Brain pericyte (primary cell): ENCODE results near the gene CT47C1.

Experiments
- DNase-seq: peaks from one replicate; pipeline ENCODE4 v3.0.0-alpha.2; 2012; ENCODE audit warnings: low read depth, low spot score

The CT47C1 gene

GRCh38 chrX:119073200-119073905, 560 bp downstream of the CT47C1 start:
- no peak for DNase-seq

DNA sequence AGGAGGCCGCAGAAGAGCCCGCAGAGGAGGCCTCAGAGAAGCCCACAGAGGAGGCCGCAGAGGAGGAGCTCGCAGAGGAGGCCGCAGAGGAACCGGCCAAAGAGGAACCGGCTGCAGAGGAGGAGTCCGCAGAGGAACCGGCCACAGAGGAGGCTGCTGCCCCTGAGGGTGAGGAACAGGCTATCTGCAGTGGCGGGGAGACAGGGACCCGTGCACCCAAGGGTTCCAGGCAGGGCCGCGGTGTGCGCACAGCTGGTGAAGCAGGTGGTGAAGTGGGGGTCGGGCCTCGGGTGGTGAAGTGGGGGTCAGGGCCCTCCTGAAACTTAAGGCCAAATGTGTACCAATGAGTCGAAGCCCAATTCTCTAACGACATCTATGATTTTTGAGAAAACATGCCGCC, 1.1 kb downstream of the CT47C1 start:
- DNase-seq, result no peak

GRCh38 chrX:119075270-119076025, 2.7 kb downstream of the CT47C1 start:
- no peak for DNase-seq

DNA sequence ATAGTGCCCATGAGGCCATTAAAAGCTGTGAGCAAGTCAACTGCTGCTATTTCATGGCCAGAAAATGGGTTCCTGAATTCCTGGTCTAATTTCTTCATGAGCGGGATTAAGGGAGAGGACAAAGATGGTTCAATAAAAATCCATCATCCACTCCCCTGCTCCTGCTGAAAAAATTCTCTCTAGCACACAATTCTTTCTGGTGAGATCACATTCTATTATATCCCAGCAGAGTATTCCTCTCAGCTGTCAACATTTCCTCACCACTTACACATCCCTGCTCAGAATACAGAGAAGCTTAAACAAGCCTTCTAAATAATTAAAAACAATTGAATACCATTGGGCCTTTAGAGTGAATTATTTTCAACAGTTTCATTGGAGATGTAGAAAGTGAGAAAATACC, 9.5 kb downstream of the CT47C1 start:
- no peak for DNase-seq

- DNase-seq, result no peak
These were observed 12.0 kb downstream of the CT47C1 start for GRCh38 chrX:119084766-119085165.

DNA sequence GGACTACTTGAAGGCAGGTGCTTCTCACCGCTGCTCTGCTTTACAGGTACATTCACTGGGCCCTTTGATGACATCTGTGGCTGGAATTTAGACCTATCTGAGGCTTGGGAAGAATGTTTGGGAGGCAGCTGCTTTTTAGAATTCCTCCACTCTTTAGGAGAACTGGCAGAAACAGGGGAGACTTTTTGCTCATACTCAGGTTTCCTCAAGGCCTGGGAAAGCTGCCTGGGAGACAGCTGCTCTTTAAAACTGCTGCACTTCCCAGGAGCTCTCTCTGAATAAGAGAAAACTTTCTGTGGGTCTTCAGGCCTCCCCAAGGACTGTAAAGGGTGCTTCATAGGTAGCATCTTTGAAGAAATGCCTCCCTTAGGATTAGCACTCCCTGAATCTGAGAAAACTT, 14.3 kb downstream of the CT47C1 start:
- DNase-seq, result no peak

GRCh38 chrX:119089619-119090018, 16.8 kb downstream of the CT47C1 start:
- no peak for DNase-seq

DNA sequence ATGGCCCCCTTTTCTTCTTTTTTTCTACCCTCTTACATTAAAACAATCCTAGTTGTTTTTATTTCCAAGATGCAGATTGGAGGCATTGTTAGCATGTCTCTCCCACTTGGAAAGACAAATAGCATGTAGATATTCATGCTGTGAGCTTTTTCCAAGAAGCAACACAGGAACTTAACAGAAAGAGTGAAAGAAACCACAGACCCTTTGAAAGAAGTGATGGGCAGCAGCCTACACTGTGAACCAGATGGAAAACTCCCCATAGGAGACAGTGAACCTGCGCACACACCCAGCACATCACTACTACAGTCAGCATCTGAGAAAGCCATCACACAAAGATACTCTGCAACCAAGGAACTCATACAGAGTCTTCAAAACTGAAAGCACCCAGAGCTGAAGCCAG, 17.8 kb downstream of the CT47C1 start:
- DNase-seq, result no peak

DNA sequence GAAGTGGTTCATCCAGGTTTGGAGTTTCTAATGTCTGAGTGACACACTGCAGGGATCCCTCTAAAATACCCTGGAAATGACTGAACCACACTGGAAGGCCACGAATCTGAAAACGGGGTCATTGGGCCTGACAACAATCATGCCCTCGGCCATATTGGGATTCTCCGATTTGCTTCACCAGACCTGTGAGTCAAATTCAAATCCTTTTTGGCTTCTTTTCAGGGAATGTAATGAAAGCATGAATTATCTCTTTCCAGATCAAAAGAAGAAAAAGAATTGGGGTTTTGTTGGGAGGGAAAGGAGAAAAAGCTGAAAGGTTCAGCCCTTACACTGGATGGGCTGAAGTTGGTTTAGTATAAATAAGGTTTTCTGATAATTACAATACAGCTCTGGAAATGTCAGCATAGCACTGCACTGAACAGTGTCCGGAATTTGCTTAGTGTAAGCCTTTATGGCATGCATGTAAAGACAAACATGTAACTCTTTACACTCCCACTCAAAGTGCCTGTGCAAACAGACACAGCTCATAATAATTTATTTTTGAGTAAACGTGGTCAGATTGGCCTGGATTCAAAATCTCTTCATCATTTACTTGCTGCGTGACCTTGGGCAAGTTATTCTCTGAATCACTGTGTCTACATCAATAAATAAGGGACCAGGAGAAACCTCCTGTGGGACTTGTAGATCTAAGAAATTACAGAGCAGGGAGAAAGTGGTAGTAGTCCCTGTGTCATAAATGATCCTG, 21.4 kb downstream of the CT47C1 start:
- no peak for DNase-seq

GRCh38 chrX:119094819-119095218, 22.0 kb downstream of the CT47C1 start:
- DNase-seq, result no peak

DNA sequence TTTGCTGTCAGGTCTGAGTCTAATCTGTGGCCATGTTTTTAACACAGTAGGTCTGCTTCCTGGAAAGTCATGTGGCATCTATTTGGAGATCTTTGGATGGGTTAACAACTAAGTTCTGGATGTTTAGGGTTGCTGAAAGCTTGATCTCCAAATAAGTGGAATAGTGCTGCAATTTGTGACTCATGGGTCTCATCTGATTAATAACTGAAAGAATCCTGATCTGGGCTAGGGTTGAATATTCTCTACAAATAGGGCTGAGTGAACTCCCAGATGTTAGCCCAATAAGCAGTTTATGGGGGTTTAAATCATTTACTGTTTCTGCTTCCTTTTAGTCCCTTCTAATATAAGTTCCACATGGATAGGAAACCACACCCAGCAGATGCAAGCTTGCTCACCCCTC, 23.1 kb downstream of the CT47C1 start:
- DNase-seq, result no peak

DNA sequence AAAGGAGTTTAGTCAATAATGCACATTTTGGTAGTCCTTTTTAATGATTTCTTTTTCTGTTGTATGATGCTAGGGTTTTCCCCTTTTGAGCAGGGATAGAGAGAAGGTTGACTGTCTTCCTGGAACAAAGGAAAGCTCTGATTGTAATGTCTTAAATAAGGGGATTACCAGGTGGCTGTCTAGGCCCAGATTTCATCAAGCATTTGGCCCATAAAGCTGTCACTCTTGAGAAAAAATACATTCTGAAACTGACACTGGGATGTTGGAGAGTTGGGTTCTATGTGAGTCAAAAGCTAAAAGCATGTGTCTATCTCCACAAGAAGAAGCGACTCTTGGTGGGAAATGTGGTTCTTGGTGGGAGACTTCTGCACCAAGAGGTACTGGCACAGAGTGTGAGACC, 28.4 kb downstream of the CT47C1 start:
- no peak for DNase-seq

DNA sequence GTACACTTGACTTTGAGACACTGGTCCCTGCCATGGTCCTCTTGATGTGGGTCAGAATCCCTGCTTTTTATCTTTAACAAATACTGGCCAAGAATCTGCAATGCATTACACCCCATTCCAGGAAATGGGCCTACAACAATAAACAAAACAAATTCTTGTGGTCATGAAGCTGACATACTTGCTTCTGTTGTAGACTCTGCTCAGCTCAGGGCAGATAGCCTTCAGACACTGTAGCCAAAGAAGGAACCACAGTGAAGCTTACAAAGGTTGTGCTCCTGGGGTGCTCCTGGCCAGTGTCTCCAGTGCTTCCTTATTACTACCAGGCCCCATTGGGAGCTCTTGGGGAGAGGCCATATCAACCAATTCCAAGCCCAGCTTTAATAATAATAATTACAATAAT, 33.0 kb downstream of the CT47C1 start:
- no peak for DNase-seq

DNA sequence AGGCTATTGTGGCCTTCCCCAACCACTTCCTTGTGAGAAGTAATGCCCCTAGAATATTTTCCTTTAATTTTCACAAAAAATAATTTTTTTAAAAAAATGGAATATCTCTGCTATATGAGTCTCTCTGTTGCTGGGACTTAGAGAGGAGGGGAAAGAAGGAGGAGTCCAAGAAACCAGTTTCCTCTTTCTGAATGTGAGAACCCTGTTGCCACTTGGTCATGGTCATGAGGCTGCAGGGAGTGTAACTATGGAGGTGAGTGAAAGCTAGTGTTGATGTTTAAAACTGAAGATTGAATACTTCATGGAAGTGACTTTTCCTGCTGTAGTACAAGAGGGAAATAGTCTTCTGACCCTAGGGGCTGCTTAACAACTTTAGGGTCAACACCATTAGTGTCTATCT, 34.4 kb downstream of the CT47C1 start:
- DNase-seq, result no peak

DNA sequence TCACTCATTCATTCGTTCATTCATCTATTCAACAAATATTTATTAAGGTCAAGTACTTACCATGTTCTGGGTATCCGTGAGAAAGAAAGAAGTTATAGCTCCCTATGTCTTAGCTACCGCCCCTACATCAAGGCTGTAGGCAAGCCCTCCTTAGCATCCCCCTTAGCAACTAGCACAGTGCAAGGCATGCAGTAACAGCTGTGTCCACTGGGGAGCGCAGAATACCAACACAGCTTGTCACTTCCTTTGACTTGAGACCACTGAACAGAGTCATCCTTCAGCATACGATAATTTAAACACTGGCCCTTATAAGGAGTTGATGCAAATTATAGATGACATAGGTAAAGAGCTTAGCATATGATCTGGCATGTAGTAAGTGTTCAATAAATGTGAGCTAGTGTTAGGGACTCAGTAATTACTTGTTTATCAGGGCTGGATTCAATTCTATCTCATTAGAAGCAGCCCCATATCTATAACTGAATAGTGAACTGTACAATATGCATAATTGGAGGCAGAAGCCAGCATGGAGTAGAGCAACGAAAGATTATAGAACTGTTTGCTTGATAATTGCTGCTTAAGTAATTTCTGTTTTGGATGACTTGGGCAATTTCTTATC, 46.1 kb downstream of the CT47C1 start:
- peak; percentile 1 for DNase-seq

DNA sequence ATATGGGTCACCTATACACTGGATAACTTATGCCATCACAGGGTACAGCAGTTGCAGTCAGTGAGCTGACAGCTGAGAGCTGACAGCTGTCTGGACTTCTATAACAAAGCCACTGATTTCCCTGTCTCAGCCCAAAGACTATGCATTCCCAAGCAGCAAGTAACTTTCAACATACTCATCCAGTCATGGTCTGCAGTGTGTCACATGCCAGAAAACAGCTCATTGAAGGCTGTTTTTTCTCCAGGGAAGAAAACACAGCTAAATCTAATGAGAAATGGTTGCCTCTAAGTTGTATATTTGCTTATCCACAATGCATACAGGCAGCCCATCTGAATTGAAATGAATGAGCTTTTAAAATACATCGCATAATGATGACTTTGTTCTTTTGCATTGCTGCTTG, 48.5 kb downstream of the CT47C1 start:
- DNase-seq, result no peak
